Measurements from ENCODE around the gene DPH6.

The DPH6 gene

DNA sequence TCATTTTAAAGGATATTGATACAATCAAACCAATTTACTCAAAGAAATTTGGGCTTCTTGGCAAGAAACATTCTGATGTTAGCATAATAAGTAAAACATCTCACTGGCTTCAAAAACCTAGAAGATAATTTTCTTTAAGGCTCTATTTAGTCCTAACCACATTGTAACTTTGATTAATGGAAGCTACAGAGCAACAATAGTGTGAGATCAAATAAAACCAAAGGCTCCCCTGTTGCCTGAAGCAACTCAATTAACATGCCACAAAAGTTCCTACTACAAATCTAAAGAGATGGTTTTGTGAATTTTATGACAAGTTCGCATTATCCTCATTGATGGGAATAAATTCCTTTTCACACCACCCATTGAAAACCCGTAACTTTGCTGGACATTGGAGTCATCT lies 5.9 kb downstream of the DPH6 start:
- no peak for DNase-seq

DNA sequence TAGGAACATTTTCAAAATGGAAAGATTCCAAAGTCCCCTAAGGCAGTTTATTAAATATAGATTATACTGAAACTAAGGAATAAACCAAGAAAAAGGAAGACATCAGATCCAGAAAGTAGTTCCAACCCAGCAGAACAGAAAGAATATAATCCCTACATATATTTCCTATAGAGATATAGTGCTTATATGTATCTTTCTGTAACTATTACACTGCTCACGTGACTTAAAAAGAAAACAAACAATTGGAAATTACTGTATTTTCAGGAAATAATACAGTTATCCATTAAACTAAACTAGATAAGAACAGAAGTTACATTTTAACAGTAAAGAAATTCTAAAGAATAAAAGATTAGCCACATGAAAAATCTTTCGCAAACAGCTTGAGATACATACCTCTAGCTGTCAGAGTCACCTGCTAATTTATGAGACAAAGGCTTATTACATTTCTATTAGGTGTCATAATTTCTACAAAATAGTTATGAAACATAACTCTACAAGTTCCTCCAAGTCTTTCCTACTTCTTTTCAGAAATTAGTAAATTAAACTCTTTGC lies 10.5 kb downstream of the DPH6 start:
- DNase-seq, result no peak

DNA sequence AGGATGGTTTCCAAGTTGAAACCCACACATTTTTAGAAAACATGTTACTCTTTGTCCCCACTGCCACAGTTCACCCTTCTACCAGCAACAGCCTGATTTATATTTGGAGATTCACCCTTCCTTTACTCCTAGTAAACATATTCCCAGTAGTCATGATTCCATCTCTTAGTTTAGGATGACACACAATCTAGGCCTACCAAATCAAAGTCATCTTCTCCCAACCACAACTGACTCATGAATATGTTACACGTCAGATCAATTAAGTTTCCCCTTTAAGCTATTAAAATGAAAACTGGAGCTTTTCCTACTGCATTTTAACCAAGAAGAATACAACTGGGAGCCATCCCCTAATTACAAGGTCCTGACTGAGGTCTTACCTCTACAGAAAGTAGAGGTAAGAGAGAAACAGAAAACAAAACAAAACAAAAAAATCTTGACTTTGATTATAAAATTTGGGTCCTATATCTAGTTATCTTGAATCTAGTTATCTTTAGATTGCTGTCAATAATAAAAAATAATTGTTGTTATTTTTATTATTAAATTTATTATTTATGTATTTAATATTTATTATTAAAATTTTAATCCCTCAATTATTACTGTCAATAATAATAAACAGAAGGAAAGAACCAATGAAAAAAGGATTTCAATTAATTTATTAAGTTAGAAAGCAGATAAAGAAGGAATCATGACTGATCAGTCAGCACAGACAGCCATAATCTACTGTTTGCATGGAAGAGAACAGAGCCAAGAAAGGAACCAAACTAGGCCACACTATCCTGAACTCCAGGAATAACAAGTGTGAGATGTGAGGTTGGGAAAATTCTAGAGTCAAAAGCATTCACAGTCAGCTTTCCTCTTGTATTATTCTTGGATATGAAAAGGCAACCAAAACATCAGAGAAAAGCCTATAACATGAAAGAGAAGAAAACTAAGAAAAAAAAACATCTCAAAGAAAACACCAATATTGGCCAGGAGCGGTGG lies 12.5 kb downstream of the DPH6 start:
- DNase-seq, result no peak

DNA sequence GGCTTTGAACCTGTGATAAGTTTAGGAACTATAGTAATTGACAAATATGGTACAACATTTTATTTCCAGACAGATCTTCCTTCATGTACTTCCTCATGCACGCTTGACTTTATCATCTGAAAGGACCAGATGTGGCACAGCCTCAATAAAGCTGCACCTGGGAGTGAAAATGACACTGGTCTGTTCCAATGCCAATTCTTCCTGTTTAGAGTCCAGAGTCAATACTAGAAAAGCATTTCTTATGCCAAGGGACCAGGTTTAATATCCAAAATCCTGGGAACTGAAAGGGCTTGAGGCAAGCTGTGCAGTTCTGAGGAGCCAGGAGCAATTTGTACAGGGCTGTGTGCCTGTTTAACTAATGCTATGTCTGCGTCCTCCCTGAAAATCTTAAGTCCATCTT lies 15.3 kb downstream of the DPH6 start:
- DNase-seq, result no peak

DNA sequence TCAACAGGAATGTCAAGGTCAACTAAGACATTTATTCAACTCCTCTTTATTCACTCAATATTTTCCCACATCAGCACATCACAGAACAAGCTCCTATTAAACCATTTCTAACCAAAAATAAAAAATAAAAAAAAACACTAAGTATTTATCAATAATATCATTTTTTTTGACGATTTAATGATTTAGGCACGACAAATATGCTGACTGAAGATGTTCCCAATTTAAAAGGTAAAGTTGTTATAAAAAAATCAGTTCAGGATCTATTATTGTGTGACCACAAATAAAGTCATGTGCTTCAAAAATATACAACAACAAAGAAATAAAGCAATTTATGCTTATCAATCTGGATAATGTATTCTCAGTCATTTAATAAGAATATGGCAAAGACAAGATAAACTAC lies 16.2 kb downstream of the DPH6 start:
- no peak for DNase-seq

DNA sequence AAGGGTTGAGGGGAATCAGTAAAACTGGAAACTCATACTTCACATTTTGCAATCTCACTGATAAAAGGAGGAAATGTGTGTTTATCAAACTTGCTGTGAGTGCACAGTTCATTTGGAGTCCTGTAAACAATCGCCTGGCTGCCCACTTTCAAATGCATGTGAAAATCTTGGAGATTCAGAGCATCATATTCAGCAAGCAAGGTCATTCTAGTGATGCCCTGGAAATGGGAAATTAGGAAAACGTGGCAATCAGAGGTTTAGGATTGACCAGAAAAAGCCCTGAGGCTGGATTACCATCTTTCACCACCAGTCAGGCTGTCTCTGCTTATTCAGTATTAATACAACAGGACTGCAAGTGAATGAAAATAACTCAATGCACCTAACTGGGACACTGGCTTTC lies 23.9 kb downstream of the DPH6 start:
- DNase-seq, result no peak

DNA sequence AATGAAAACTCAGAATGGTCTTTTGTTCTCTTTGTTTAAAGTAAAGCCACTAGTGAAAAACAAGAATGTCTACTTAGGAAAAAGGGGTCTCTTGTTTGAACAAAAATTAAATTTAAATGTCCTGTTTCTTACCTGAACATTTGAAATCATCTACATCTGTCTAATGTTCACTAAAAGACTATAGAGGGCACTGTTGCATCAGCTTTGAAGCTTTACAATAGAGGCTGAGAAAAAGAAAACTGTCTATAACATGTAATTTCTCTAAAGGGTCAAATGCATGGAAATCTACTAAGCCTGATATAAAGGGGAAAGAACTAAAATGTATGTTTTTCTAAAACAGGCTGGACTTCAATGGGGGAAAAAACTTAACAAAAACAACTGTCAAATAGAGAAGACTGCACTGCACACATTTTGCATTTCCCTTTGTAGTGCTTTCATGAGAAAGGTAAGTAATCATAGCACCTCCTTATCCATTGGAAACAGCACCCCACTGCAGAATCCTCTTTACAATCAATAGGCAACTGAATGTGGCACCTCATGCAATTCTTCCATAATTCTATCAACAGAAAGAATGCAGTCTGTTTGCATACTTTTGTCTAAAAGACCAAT lies 26.3 kb downstream of the DPH6 start:
- DNase-seq, result peak; percentile 3

DNA sequence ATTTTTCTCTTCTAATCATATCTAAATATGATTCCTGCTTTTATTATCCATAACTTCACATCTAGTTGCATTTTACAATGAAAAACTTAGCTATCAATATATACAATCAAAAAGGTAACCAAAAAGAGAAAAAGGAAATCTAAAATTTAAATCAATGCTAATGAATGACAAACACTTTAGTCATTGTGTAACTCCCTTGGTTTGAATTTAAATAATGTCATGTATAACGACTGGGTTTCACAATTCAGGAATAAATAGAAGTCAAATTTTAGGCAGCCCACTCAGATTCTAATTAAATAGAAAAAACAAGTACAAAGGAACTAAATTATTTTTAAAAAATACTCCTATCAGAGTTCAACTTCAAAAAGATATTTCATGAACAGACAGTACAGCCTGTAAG lies 26.9 kb downstream of the DPH6 start:
- no peak for DNase-seq

DNA sequence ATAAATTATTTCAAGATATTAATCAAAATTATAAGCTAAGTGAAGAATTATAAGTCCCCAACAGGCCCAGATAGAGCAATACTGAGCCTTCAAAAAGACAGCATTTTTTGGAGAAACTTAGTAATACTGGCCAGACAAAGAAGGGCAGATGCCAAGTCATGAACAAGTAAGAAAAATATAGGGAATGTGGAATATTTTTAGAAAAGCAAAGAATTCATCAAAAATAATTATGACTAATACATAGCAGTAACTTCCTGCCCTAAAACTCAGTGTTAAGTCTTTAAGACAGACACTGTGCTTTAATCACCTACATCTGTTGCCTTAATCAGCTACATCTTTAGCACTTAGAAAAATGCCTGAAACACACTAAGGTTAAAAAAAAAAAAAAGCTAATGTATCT lies 31.2 kb downstream of the DPH6 start:
- no peak for DNase-seq

DNA sequence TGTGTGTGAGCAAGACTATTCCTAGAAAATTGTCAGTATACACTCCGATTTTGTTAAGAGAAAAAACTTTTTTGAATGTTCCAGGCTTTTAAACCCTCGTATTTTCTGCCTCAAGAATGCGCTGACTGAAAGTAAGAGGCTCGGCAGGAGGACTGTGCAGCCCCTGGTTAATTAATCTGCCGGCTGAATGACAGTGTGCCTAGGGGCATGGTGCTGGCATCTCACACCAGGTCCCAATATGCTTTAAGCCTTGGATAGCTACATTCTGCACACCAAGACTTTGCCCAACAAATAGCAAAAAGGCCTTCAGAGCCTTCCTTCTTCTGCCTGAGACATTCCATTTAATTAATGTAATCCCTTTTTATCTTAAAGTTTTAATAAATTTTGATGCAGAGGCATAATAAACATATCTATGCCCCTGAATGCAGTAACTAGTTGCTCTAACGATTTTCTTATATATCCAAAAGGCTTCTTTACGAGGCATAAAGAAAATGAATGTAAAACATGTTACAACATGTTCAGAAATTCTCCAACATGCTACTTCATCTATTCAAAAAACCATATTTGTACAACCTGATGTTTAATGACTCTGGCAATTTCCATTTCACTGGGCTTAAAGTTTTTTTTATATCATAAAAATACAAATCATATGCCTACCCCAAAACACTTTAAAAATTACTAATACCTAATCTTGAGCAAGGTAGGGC lies 37.9 kb downstream of the DPH6 start:
- DNase-seq, result no peak

DNA sequence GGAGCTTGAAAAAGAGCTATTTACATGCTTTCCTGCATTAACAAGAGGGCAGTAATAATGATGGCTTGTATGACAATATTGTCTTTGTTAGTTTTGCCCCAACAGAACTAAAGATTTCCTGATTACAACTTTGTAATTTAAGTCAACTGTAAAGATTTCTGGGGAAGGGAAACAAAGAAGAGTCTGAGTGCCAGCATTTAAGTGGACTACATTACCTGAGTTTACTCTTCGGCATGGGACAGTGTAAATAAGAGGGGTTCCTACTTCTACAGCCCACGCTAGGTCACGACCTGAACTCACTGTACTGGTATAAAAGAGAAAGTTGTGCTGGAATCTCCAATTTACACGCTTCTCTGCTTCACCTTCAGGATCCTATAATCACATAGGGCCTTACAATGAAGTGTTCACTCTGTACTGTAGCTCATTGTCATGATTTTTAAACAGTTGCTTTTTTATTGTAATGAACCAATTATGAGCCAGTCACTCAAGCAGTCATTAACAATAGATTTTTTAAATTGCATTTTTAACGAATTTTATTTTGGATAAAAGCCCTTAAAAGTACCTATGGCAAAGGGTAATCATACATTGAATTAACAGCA lies 39.6 kb downstream of the DPH6 start:
- DNase-seq, result no peak

DNA sequence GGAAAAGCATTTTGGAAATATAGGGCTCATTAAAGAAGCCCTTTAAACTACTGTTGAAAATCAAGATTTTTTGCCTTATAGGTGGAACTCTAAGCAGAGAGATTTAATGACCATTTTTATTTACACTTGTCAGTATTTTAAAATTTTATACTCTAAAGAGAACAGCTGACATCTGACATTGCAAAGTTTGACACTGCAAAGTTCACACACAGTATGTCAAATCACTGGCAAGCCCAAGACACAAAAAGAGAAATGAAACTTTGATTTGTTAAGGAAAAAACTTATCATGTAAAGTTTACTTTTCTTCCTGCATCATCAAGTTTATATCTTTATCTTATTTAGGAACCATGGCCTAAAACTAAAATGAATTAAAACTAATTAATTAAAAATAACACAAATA lies 40.2 kb downstream of the DPH6 start:
- no peak for DNase-seq

DNA sequence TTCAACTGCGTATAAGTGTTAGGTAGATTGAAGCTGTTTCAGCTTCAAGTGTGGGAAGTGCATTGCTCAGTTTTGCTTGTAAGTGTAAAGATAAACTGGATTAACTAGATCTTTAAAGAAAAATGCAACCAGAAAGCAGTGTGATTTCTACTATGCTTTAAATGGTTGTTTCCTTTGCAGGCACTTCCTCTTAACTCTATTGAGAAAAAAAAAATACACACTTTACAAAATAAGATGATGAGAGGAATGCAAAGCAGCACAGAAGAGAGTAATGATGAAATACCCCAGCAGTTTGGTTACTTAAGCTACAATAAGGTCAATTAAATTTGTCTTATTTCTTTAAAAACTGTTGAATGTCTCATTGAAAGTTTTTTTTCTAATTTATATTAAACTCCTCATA lies 40.8 kb downstream of the DPH6 start:
- DNase-seq, result no peak

DNA sequence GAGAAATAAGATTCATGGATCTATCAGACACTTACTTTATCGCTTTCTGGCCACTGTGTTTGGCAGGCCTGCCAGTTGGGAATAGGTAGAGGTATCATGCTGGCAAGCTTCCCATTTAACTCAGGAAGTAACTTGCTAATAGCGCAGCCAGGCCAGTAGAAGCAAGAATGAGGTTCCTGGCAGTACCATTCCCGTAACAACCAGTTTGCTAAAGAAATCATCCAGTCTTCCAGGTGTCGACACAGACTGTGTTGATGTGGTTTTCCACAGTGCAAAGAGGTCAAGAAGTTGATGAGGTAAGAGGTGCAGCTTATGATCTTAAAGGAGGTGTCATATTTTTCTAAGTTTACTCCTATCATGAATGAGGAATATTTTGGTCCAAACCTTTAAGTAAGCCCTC lies 46.2 kb downstream of the DPH6 start:
- no peak for DNase-seq

DNA sequence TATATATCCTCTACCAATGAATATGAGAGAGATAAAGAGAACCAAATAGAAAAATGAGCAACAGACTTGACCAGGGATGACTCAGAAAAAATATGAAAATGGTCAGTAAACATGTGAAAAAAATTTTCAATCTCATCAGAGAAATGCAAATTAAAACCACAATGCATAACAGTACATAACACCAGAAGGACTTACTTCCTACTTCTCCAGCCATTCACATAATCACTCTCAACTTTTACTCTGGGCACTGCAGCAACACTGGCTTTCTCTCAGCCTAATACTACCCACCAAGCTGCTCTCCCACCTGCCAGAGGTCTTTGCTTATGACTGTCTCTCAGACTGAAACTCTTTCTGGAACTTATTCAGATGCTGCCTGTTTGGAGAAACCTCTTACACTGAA lies 49.4 kb downstream of the DPH6 start:
- no peak for DNase-seq

DNA sequence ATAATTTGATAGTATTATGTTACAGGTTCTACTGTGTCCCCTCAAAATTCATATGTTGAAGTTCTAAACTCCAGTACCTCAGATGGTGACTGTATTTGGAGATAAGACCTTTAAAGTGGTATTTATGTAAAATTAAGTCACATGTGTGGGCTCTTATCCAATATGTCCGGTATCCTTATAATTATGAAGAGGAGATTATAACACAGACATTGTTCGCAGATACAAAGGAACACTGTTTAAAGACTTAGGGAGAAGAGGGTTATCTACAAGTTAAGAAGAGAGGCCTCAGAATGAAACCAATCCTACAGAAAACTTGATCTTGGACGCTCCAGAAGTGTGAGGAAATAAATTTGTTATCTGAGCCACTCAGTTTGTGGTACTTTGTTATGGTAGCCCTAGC lies 50.9 kb downstream of the DPH6 start:
- DNase-seq, result no peak

DNA sequence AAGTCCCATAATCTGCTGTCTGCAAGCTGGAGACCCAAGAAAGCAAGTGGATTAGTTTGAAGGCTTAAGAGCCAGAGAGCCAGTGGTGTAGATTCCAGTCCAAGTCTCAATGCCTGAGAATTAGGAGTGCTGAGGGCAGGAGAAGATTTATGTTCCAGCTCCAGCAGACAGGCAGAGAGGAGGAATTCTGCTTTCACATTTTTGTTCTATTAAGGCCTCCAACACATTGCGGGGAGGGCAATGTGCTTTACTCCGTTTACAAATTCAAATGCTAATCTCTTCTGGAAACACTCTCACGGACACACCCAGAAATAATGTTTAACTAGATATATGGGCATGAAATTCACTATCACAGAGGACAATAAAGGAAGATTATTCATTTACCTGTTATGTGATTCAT lies 54.0 kb downstream of the DPH6 start:
- DNase-seq, result no peak

DNA sequence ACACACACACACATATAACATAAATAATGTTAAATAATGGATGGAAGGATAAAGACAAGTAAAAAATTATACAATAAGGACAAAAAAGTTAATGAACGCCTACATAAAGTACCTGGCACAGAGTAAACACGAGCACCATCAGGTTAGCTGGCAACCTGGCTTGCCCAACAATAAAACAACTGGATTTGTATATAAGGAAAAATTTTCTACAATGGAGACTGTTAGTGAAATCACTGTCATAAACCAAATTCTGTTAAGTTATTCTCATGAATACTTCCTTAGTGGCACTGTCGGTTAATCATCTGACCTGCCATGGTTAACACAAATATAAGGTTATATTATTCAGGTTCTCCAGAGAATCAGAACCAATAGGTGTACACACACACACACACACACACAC lies 54.8 kb downstream of the DPH6 start:
- DNase-seq, result no peak

DNA sequence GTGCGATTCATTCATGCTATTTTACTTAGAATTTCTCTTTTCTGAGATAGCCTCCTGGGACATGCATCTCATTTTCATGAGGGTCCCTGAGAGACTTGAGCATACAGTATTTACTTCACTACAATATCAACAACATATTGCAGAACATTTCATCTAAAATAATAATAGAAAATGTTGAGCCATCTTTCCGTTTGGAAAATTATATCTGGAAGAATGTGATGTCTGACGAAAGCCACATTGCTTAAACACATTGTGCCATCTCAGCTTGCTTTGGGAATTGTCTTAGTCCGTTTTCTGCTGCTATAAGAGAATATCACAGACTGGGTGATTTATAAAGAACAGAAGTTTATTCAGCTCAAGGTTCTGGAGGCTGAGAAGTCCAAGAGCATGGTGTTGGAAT lies 55.5 kb downstream of the DPH6 start:
- DNase-seq, result no peak

DNA sequence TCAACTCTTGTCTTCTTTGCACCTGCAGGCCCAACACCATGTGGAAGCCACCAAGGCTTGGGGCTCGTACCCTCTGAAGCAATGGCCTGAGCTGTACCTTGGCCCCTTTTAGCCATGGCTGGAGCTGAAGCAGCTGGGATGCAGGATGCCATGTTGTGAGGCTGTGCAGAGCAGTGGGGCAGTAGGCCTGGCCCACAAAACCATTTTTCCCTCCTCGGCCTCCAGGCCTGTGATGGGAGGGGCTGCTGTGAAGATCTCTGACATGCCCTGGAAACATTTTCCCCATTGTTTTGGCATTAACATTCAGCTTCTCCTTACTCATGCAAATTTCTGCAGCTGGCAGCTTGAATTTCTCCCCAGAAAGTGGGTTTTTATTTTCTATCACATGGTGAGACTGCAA lies 58.5 kb downstream of the DPH6 start:
- DNase-seq, result no peak

DNA sequence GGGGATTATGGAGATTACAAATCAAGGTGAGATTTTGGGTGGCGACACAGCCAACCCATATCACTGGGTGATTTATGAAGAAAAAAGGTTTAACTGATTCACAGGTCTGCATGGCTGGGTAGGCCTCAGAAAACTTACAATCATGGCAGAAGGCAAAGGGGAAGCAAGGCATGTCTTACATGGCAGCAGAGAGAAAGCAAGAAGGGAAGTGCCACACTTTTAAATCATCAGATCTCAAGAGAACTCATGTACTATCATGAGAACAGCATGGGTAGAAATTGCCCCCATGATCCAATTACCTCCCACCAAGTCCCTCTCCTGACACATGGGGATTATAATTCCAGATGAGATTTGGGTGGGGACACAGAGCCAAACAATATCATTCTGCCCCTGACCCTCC lies 59.7 kb downstream of the DPH6 start:
- no peak for DNase-seq

DNA sequence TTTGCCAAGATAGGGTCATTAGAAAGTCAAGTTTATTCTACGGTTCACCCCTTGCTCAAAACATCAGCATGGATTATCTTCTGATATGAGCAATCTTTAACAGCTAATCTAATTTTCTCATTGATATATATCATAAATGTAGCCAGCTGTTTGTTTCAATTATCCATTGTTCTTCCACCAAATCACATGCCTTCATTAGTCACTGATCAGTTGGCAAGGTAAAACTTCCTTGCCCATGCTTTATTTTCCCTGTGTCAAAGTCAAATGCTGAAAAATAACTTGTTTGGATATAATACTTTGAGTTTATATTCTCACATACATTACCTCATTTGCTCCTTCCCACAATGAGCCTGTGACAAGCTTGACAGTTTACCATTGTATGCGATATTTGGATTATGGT lies 60.6 kb downstream of the DPH6 start:
- DNase-seq, result no peak

DNA sequence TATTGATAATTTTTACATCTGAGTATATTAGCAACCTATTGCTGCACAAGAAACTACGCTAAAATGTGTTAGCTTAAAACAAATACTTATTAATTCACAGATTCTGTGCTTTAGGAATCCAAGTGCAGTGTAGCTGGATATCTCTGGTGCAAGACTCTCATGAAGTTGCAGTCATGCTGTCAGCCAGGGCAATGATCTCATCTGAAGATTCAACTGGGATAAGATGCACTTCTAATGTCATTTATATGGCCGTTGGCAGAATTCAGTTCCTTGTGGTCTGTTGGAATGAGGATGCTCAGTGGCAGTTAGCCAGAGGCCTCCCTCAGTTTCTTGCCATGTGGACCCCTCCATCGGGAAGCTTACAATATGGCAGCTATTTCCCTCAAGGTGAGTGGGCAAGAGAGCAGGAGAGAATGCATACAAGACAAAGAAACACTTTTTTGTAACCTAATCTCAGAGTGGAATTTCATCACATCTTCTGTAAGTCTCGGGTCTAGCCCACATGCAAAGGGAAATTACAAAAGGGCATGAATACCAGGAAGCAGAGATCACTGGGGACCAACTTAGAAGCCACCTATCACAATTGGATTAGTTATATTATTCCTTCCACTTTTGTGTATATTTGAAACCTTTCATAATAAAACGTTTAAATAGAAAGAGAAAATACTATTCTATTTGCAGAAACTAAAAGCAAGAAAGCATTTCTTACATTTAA lies 61.6 kb downstream of the DPH6 start:
- peak; percentile 43 for DNase-seq
